Measurements from ENCODE around the gene OR10G3.

The OR10G3 gene

GRCh38 chr14:21543521-21543960 is 36.3 kb downstream of the OR10G3 start:
- H3K27ac ChIP-seq (replicated peaks): no peak overlapping the region
- H3K4me3 ChIP-seq (replicated peaks; ENCODE audit: insufficient read depth, low read length): no peak overlapping the region
- peaks cover 4% of the 10 kb centered on the region for H3K27me3 ChIP-seq (ENCODE audit: insufficient read depth, poor library complexity, severe bottlenecking)
- no peak for DNase-seq (ENCODE audit: low read depth in 1 of 2, low spot score in 1 of 2)
- TF ChIP-seq, protein P1, sequence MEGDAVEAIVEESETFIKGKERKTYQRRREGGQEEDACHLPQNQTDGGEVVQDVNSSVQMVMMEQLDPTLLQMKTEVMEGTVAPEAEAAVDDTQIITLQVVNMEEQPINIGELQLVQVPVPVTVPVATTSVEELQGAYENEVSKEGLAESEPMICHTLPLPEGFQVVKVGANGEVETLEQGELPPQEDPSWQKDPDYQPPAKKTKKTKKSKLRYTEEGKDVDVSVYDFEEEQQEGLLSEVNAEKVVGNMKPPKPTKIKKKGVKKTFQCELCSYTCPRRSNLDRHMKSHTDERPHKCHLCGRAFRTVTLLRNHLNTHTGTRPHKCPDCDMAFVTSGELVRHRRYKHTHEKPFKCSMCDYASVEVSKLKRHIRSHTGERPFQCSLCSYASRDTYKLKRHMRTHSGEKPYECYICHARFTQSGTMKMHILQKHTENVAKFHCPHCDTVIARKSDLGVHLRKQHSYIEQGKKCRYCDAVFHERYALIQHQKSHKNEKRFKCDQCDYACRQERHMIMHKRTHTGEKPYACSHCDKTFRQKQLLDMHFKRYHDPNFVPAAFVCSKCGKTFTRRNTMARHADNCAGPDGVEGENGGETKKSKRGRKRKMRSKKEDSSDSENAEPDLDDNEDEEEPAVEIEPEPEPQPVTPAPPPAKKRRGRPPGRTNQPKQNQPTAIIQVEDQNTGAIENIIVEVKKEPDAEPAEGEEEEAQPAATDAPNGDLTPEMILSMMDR (IDR thresholded peaks at IDR 0.05; ENCODE audit: insufficient read depth, low read length): no peak

- Histone ChIP-seq H3K27ac (replicated peaks) (no peak overlapping the region), H3K27me3 (ENCODE audit: insufficient read depth, poor library complexity, severe bottlenecking) (peaks cover 14% of the 10 kb centered on the region), H3K4me3 (replicated peaks; ENCODE audit: insufficient read depth, low read length) (no peak overlapping the region)
- TF ChIP-seq POLR2AphosphoS5 (IDR thresholded peaks at IDR 0.05; ENCODE audit: low read depth): no peak
- TF ChIP-seq GABPA (IDR thresholded peaks at IDR 0.05; ENCODE audit: low read depth): no peak
- TF ChIP-seq REST (IDR thresholded peaks at IDR 0.05; ENCODE audit: insufficient replicate concordance, low read depth): no peak
- TF ChIP-seq SPI1 (IDR thresholded peaks at IDR 0.05; ENCODE audit: borderline replicate concordance, low read depth): no peak
- DNase-seq (ENCODE audit: low read depth in 1 of 2, low spot score in 1 of 2): no peak
Measured at GRCh38 chr14:21541413-21542074, 38.3 kb downstream of the OR10G3 start.

DNA sequence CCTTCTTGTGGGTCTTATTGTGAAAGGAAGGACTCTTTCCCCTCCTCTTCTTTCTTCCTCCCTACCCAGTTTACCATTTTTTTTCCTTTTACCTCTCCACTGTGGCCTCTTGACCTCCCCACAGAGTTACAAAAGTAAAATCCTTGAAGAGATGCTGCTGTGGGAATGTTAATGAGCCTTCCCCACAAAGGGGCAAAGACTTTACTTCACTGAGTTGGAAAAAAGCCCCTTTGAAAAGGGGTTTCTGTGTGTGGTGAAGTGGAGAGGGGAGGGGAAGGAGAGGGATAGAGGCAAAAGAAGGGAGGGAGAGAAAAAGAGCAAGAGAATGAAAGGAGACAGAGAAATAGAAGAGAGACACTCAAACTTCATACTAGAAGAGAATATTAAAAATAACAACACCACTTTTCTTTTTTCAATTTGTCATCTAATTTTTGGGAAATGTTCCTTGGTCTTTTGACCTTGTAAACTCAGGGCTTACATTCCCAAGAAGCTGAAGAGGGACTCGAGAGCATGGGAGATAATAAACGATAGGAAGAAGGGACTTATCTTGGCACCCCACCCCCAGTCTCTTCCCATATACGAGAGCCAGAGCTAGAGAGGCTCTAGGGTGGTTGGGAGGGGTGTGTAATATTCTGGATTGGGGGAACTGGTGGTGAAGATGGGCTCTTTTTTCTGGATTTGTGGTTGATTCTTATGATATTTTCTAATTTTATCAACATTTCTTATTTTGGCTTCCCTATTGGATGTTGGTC is 40.5 kb downstream of the OR10G3 start:
- Histone ChIP-seq H3K27me3 (ENCODE audit: insufficient read depth, poor library complexity, severe bottlenecking) (peaks cover 32% of the 10 kb centered on the region), H3K27ac (replicated peaks) (no peak overlapping the region), H3K4me3 (replicated peaks; ENCODE audit: insufficient read depth, low read length) (no peak overlapping the region)
- TF ChIP-seq SPI1 (IDR thresholded peaks at IDR 0.05; ENCODE audit: borderline replicate concordance, low read depth) (no peak), GABPA (IDR thresholded peaks at IDR 0.05; ENCODE audit: low read depth) (no peak), POLR2AphosphoS5 (IDR thresholded peaks at IDR 0.05; ENCODE audit: low read depth) (no peak), REST (IDR thresholded peaks at IDR 0.05; ENCODE audit: insufficient replicate concordance, low read depth) (no peak)
- TF ChIP-seq, protein P1 (IDR thresholded peaks at IDR 0.05; ENCODE audit: insufficient read depth, low read length): no peak
- DNase-seq (ENCODE audit: low read depth in 1 of 2, low spot score in 1 of 2): no peak

- Histone ChIP-seq H3K27ac (replicated peaks) (no peak overlapping the region), H3K4me3 (replicated peaks; ENCODE audit: insufficient read depth, low read length) (no peak overlapping the region)
- TF ChIP-seq GABPA (IDR thresholded peaks at IDR 0.05; ENCODE audit: low read depth): no peak
- TF ChIP-seq, protein P1 (IDR thresholded peaks at IDR 0.05; ENCODE audit: insufficient read depth, low read length): no peak
- no peak for TF ChIP-seq REST (IDR thresholded peaks at IDR 0.05; ENCODE audit: insufficient replicate concordance, low read depth)
- no peak for TF ChIP-seq SPI1 (IDR thresholded peaks at IDR 0.05; ENCODE audit: borderline replicate concordance, low read depth)
- TF ChIP-seq POLR2AphosphoS5 (IDR thresholded peaks at IDR 0.05; ENCODE audit: low read depth): no peak
Measured at GRCh38 chr14:21537090-21537424, 42.8 kb downstream of the OR10G3 start.

More at GRCh38 chr14:21537090-21537424, 42.8 kb downstream of the OR10G3 start:
- no peak for DNase-seq (ENCODE audit: low read depth in 1 of 2, low spot score in 1 of 2)
- H3K27me3 ChIP-seq (ENCODE audit: insufficient read depth, poor library complexity, severe bottlenecking): peaks cover 30% of the 10 kb centered on the region
